Astrocyte (in vitro differentiated cells and primary cell): ENCODE results near the gene NUDT16L1.

Source experiments
- CTCF ChIP-seq: IDR thresholded peaks from 2 replicates; pipeline ENCODE4 v1.5.1; 2011; ENCODE audit warnings: low read depth, mild to moderate bottlenecking, inconsistent platforms, low read length, moderate library complexity; ENCODE audit not compliant: insufficient read depth
- EZH2 ChIP-seq: IDR thresholded peaks from 2 replicates; pipeline ENCODE4 v1.6.1; 2012; ENCODE audit warnings: mild to moderate bottlenecking, low read length, inconsistent platforms; ENCODE audit not compliant: insufficient read depth

- TF ChIP-seq CTCF (no peak), EZH2 (no peak)
Measured at GRCh38 chr16:4679156-4679849, 14.1 kb upstream of the NUDT16L1 start.
